HG03095 (cell line): ENCODE measurements around the gene RARA.

Experiments
- ATAC-seq: cut with Tn5 transposase; IDR thresholded peaks from one replicate; pipeline ENCODE4 v1.9.1; 2021; ENCODE audit warnings: moderate library complexity; ENCODE audit not compliant: unreplicated experiment

RARA gene

DNA sequence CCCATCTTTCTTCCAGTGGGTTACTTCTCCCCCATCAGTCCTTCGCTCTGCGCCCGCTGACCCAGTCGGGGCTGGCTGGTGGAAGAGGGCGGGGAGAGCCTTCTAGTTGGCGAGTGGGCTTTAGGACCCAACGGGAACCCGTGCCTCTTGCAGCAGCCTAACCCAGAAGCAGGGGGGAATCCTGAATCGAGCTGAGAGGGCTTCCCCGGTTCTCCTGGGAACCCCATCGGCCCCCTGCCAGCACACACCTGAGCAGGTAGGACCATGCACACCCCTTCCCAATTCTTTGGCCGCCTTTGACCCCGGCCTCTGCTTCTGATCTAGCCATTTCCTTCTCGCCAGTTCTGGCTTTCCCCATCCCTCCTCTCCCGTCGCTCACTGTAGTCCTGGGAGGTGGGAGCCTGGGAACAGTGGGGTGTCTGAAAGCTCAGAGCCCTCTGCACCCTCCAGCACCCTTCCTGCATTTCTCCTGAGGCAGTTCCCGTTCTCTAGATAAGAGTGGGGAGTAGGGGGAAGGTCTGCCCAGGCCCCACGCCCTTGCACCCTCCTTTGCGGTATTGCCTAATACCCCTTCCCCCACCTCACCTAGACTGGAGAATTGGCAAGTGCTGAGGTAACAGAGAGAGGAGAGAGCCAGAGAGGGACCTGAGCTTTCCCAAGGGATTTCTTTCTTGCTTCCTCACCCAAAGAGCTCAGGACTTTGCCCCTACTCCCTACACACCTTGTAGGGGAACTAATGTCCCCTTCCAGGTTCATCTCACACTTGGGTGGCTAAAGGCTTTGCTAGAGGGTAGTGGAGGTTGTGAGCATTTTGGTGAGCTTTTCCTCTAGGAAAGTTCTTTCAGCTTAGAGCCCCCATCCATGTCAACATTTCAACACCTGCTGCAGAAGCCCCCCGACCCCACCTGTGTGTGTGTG, at the start of gene RARA:
RARA (plus strand) TSS at position 150 of the 918 bp plus-strand sequence. CDS start 22,039 bp downstream, outside the sequence.
- no peak for ATAC-seq

DNA sequence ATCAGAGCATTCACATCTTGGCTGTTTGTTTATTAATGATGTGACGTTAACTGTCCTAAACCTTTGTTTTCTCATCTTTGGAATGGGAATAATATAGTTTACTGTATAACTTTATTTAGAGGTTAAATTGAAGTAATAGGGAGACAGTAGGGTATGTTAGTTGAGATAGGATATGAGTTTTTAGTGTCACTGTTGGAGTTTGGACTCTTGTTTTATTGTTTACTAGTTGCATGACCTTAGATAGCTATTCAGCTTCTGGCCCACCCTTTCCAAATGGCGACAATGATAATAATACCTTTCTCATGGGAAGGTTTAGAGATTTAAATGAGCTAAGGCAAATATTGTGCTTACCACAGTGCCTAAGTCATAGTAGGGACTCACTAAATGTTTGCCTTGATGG, 49.5 kb upstream of the RARA start:
- ATAC-seq = no peak

DNA sequence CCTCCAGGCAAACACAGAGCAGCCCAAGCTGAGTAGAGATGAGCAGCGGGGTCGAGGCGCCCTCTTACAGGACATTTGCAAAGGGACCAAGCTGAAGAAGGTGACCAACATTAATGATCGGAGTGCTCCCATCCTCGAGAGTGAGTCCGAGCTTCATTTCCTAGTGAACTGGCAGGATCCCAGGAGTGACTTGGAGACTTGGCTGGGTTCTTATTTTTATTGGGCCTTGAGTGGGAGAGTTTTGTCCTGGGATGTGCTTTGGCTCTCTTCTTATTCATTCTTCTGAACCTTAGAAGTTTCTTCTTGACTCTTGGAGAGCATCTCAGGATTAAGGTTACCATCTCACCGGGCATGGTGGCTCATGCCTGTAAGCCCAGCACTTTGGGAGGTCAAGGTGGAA, 48.5 kb upstream of the RARA start:
- ATAC-seq = no peak

DNA sequence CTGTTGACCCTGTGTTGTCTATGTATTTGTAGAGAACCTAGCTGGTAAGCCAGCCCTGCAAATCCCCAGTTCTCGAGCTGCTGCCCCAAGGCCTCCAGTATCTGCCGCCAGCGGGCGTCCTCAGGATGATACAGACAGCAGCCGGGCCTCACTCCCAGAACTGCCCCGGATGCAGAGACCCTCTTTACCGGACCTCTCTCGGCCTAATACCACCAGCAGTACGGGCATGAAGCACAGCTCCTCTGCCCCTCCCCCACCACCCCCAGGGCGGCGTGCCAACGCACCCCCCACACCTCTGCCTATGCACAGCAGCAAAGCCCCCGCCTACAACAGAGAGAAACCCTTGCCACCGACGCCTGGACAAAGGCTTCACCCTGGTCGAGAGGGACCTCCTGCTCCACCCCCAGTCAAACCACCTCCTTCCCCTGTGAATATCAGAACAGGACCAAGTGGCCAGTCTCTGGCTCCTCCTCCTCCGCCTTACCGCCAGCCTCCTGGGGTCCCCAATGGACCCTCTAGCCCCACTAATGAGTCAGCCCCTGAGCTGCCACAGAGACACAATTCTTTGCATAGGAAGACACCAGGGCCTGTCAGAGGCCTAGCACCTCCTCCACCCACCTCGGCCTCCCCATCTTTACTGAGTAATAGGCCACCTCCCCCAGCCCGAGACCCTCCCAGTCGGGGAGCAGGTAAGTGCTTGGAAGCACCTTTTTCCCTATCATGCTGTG, 44.4 kb upstream of the RARA start:
- ATAC-seq = no peak

DNA sequence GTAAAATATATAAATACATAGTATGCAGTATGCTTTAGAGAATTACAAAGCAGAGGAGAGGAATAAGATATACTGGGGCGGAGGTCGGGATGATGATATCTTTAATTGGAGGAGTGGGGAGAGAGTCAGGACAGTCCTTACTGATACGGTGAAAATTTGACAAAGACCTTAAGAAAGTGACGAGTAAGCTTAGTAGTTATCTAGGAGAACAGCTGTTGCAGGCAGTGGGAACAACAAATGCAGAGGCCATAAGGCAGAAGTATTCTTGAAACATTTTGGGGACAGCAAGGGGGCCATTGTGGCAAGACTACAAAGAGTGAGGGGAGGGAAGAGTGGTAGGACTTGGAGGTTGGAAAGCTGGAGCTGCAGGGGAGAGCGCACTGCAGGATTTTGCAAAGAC, 43.6 kb upstream of the RARA start:
- ATAC-seq = no peak

DNA sequence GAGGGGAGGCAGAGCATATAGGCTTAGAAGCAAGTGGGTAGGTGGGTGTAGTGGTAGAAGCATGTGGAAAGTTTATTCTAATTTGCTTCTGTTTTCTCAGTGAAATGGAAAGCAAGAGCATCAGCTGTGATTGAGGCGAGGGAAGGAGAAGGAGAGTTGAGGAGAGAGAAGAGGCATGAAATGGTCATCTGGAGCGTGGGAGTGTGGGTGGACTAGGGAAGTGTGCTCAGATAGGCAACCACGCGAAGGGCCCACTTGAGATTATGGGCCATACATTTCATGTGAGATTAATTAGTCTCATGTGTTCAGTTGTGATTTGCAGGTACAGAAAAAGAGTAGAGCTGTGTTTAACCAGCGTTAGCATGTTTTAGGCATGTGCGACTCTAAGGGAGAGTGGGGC, 42.1 kb upstream of the RARA start:
- ATAC-seq = no peak

DNA sequence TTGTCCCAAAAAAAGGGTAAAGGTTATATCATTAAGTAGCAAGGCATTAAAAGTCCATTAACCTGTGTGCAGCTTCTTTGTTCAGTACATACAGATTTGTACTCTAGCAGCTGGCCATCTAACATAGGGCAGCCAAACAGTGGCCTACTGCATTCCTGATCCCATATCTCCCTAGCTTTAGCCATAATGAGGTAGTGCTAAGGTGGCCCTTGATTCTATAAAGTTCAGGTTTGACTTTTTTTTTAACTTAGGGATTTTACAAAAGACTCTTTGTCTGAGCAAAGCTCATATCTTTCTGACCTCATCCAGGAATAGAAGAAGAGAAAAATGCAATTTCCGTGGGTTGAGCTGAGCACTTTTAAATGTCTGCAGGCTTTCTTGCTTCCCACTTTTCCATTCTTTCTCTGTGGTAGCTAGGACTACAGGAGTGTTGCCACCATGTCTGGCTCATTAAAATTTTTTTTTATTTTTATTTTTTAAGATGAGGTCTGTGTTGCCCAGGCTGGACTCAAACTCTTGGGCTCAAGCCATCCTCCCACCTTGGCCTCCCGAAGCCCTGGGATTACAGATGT, 40.8 kb upstream of the RARA start:
- no peak for ATAC-seq

DNA sequence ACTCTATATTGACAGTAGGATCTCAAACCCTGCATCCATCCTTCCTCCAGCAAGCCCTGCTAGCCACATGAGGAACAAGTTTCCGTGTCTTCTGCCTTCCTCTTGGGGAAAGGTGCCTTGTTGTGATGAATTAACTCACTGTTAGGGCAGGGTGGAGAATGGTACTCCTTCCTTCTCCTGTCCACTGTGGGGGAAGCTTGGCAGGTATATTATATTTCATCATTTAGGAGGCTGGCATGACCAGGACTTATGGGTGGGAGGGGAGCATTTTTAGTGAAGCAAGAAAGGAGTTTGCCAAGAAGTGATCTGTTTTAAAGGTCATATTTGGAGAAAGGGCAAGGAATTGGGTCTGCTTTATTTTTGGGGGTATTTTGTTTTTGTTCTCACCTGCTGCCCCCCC, 30.6 kb upstream of the RARA start:
- ATAC-seq = no peak

DNA sequence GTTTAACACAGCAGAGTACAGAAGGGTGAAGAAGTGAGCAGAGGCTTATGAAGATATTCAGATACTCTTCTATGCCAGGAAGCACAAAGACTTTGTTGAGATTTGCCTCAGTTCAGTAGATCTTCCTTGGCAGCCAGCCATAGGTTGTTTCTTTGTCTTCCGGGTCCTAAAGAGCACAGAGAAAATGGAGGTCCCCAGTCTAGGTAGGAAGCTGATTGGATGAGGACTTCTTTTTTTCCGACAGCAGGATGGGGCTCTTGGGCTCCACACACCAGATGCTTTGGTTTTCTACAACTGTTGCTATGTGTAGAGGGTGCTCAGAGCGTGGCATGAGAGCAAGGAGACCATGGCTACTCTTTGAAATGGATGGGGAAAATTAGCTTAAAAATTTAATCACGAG, 29.6 kb upstream of the RARA start:
- no peak for ATAC-seq

DNA sequence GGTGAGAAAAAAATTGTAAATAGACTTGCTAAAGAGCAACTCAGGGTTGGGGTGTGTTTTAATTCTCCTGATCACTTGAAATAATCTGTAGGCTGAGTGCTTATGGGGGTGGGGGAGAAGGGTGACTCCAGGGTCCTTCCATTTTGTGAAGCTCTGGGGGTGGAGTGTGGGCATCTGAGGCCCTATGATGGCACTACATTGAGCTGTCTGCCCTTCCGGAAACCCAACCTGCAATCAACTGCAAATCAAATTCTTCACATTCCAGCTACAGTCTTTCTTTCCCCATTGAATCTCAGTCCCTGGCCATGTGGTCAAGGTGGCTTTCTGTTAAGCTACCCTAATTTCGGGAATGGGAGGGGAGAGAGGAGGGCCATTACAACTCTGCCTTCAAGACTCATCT, 27.3 kb upstream of the RARA start:
- ATAC-seq = no peak

DNA sequence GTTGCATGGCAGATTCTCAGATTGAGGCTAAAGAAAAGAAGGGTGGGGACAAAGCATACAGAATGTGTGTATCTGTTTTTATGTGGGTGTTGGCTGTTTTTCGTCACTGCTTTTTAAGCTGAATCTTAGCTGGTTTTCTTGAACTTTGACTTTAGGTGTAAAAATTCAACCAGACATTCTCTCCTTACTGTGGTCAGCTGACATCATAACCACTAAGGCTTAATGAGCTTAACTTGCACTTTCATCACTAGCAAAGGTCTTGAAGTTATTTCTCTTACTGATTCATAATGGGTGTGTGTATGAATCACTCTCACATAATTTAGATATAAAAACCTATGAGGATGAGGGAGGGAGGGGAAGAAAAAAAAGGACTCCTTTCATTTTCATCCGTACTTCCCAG, 25.3 kb upstream of the RARA start:
- no peak for ATAC-seq

DNA sequence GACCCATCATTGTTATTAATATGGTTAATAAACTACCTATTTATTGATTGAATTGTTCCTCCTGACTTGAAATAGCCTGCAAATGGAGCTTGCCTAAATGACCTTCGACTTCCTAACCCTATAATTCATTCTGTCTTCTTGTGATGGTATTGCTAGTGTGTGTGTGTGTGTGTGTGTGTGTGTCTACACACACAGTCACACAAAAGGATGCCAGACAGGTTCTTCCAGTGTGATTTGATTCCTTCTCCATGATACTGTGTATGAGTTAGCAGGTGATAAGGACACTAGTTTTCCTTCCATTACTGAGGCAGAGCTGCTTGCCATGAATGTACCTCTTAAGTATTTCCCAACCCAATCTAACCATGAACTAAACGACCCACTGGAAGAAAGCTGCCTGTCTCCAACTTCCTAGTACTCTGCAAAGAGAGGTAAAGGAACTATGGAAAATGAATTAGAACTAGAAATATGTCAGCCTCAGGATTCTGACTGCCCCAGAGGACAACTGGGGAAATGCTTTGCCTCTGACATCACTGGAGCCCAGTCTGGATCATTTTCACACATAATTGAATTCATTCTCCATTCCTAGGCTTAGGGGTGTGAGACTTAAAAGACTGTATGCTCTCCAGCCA, 24.8 kb upstream of the RARA start:
- ATAC-seq = no peak

DNA sequence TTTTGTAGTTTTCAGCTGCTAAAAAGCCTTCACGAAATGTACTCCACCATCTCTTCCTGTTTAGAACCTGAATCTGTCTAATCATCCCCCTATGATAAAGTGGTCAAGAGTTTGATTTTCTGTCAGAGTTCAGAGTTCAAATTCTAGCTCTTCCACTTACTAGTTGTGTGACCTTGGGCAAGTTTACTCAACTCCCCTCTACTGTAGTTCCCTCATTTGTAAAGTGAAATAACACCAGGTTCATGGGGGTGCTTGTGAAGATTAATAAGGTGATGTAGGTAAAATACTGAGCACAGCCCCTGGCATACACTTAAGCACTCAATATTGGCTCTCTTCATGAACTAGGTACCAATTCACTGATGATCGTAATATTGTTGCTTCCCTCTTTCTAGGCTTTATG, 22.5 kb upstream of the RARA start:
- ATAC-seq = no peak

DNA sequence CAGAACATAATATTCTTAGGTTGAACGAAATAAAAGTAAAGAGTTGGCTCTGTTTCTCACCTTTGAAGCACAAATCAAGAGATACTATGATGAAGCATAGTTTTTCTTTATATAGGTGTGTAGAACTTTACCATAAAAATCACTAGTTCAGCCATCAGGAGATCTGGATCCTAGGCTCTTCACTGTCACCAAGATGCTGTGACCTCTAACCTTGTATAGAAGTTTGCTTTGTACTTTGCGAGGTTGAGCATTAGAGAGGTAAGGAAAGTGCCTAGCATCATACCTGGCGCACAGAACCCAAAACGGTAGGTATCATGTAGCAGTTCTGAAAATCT, 21.9 kb upstream of the RARA start:
- no peak for ATAC-seq

DNA sequence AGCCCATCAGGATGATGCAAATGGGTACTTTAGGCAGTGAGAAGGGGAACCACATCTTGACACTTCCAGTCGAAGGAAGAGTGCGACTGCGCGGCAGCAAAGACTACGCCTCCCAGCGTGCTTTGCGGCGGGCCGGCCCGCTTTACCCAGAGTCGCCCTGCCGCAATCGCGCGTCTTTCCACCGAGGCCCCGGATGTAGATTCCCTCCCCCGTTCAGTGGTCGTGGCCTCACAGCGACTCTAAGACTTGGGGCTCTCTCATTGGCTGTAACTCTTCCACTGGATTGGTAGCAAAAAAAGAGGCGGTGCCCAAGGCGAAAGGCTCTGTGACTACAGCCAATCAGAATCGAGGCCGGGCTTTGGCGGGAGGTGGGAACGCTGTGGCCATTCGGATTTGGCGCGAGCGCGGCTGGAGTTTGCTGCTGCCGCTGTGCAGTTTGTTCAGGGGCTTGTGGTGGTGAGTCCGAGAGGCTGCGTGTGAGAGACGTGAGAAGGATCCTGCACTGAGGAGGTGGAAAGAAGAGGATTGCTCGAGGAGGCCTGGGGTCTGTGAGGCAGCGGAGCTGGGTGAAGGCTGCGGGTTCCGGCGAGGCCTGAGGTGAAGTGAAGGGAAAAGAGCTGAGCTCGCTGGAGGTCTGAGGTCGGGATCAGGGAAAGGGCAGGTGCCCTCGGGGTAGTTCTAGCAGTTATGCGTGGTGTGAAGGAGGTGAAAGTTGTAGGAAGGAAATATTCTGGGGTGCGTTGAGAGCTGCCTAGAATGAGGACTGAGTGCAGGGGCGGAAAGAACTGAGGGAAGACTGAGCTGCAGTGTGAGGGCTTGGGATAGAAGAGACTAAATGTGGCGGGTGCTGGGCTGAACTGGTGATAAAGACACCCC, 21.2 kb upstream of the RARA start, which contains the start of gene CDC6:
CDC6 (plus strand) TSS at position 386 of the 876 bp plus-strand sequence. CDS start 1,542 bp downstream, outside the sequence.
- ATAC-seq = peak; percentile 87

DNA sequence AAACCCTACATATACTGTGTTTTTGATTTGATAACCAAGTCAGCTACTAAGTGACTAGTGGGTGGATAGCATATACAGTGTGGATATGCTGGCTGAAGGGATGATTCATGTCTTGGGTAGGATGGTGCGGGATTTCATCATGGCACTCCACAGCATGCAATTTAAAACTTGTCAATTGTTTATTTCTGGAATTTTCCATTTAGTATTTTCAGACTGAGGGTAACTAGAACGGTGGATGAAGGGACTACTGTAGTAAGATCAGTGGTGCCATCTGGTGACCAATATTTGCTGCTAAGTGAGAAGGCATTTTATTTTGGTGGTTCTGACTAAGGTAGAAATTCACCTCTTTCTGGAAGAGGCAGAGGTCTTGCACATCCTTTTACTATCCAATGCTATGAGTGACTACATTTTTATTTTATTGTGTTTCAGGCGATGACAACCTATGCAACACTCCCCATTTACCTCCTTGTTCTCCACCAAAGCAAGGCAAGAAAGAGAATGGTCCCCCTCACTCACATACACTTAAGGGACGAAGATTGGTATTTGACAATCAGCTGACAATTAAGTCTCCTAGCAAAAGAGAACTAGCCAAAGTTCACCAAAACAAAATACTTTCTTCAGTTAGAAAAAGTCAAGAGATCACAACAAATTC, 18.2 kb upstream of the RARA start:
- no peak for ATAC-seq

DNA sequence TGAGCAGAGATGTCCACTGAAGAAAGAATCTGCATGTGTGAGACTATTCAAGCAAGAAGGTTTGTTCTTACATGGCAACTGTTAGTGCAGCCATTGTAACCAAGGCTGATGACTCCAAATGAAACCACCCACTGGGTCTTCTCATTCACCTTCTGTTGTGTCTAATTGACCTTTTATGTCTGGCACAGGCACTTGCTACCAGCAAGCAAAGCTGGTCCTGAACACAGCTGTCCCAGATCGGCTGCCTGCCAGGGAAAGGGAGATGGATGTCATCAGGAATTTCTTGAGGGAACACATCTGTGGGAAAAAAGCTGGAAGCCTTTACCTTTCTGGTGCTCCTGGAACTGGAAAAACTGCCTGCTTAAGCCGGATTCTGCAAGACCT, 17.7 kb upstream of the RARA start:
- ATAC-seq = no peak

DNA sequence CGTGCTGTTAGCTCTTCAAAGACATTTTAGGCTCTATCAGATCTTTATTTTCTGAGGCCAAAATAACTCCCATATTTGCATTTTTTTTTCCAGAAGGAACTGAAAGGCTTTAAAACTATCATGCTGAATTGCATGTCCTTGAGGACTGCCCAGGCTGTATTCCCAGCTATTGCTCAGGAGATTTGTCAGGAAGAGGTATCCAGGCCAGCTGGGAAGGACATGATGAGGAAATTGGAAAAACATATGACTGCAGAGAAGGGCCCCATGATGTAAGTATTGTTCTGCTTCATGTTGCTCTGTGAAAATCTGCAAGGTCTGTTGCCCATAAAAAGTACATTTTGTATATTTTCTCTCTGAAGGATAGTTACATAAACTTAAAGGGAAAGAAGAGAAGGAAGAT, 15.6 kb upstream of the RARA start:
- ATAC-seq = no peak

DNA sequence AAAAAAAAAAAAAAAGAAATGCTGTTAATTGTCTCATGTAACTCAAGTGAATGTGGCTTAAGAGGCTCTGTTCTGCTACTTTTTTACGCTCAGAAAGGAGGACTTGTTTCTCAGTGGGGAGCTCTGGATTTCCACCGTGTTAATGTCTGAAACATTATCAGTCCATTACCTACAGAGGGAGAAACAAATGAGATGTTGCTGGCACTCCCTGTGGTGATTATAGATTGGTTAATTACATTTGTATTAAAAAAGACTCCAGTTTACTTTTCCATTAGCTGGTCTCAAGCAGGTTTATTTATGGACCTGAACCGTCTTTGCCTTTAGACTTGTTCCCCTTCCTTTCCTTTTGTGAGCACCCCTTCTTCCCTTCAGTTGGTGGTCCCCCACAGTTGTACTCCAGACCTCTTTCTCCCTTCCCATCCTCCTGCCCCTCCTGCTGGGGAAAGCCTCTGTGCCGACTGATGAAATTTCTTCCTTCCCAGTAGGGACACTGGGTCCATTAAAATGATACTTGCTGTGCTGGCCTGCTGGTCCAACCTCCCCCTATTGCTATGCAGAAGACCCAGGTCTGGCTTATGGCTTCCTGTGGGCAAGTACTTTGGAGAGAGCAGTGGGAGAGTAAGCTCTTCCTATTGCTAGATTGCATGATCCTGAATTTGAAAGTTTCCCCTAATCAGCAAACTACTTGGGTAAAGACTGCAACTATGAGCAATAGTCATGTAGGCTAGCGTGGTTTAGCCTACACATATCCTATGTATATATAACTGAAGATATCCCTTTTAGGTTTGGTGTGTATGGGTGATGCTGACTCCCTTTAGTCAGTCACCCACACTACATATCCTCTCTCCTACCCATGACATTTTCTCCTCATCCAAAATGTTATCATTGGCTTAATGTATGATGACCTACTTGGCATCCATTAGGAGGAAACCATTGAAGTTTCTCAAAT, 13.2 kb upstream of the RARA start:
- no peak for ATAC-seq
